ENCODE data around the gene SMTN.

- TF ChIP-seq REST (IDR thresholded peaks at IDR 0.05; ENCODE audit: borderline replicate concordance): no peak
- TF ChIP-seq REST (CRISPR knock-in tag; IDR thresholded peaks at IDR 0.05; ENCODE audit: low read depth): no peak
- no peak for TF ChIP-seq PKNOX1 (IDR thresholded peaks at IDR 0.05)
- no peak for TF ChIP-seq HMGXB4 (CRISPR knock-in tag; IDR thresholded peaks at IDR 0.05)
- no peak for TF ChIP-seq KLF10 (CRISPR knock-in tag; IDR thresholded peaks at IDR 0.05)
- no peak for TF ChIP-seq EGR1 (conservative IDR thresholded peaks at IDR 0.05)
- no peak for TF ChIP-seq RAD21 (CRISPR knock-in tag; conservative IDR thresholded peaks at IDR 0.05 in 1 of 2, IDR thresholded peaks at IDR 0.05 in 1 of 2)
- no peak for TF ChIP-seq CTCF (IDR thresholded peaks at IDR 0.05 in 2 of 3, conservative IDR thresholded peaks at IDR 0.05 in 1 of 3; ENCODE audit: insufficient read depth in 2 of 3, low read depth in 1 of 3, low read length in 3 of 3)
- no peak for TF ChIP-seq POLR2A (conservative IDR thresholded peaks at IDR 0.05)
- TF ChIP-seq PREB (CRISPR knock-in tag; IDR thresholded peaks at IDR 0.05): no peak
- no peak for TF ChIP-seq SMAD3 (CRISPR knock-in tag; conservative IDR thresholded peaks at IDR 0.05)
Observed at GRCh38 chr22:31085928-31086327, 4.8 kb downstream of the SMTN start.

Data from K562 (cell line).